Neural cell (in vitro differentiated cells): Measurements from ENCODE around the gene CYP4F22. TPM values are rescaled to one million over a fixed set of nuclear protein-coding genes. Genes with fewer than 3 reads are reported as not detected.
"Not testable (repeated sequence)": the region's sequence is repeated elsewhere in the genome, so short reads cannot be mapped to it uniquely, and the experiment has no call there.

Experiments
- H2AFZ ChIP-seq: fragments of 200-600, 300-800 bp; sonication (generic), shearing (Covaris generic); 2 replicates; pipeline ENCODE4 v1.6.0; 2014; ENCODE audit warnings: low read depth, mild to moderate bottlenecking, antibody characterized with exemption, low read length, moderate library complexity
- H3F3A ChIP-seq: fragments of 200-600 bp; shearing (Covaris generic); 2 replicates; pipeline ENCODE4 v1.6.1; 2016; ENCODE audit warnings: mild to moderate bottlenecking, moderate library complexity, mixed read lengths, antibody characterized with exemption, low read length; ENCODE audit not compliant: insufficient read depth, poor library complexity, severe bottlenecking
- H3K27ac ChIP-seq: fragments of 200-600, 300-800 bp; sonication (generic), shearing (Covaris generic); 2 replicates; pipeline ENCODE4 v1.5.1; 2014; ENCODE audit warnings: mild to moderate bottlenecking, low read length, moderate library complexity
- H3K27me3 ChIP-seq: fragments of 300-800, 200-600 bp; sonication (generic), shearing (Covaris generic); 2 replicates; pipeline ENCODE4 v1.6.0; 2014; ENCODE audit warnings: mild to moderate bottlenecking, low read depth, low read length, moderate library complexity; ENCODE audit not compliant: insufficient read depth
- H3K36me3 ChIP-seq: fragments of 300-800, 200-600 bp; sonication (generic), shearing (Covaris generic); 2 replicates; pipeline ENCODE4 v1.5.1; 2014; ENCODE audit warnings: mild to moderate bottlenecking, antibody characterized with exemption, low read length, moderate library complexity; ENCODE audit not compliant: insufficient read depth
- H3K4me2 ChIP-seq: fragments of 300-800, 200-600 bp; sonication (generic), shearing (Covaris generic); 2 replicates; pipeline ENCODE4 v1.6.0; 2014; ENCODE audit warnings: mild to moderate bottlenecking, low read length
- H3K4me3 ChIP-seq: fragments of 300-800, 200-600 bp; sonication (generic), shearing (Covaris generic); 2 replicates; pipeline ENCODE4 v1.5.1; 2014; ENCODE audit warnings: mild to moderate bottlenecking, low read length, moderate library complexity
- H3K79me2 ChIP-seq: fragments of 200-600 bp; shearing (Covaris generic); replicated peaks from 2 replicates; pipeline ENCODE4 v1.6.0; 2014; ENCODE audit warnings: mild to moderate bottlenecking, low read length, moderate library complexity; ENCODE audit not compliant: insufficient read depth
- H3K9ac ChIP-seq: fragments of 300-800, 200-600 bp; sonication (generic), shearing (Covaris generic); 2 replicates; pipeline ENCODE4 v1.6.1; 2016; ENCODE audit warnings: mild to moderate bottlenecking, low read length, mixed read lengths
- H3K9me2 ChIP-seq: fragments of 200-600 bp; shearing (Covaris generic); 2 replicates; pipeline ENCODE4 v1.6.1; 2016; ENCODE audit warnings: mild to moderate bottlenecking, low read length, mixed read lengths; ENCODE audit not compliant: insufficient read depth
- H3K9me3 ChIP-seq: fragments of 200-600, 300-800 bp; sonication (generic), shearing (Covaris generic); 2 replicates; pipeline ENCODE4 v1.6.1; 2016; ENCODE audit warnings: mild to moderate bottlenecking, mixed run types, low read length, moderate library complexity, mixed read lengths
- H4K20me1 ChIP-seq: fragments of 200-600 bp; shearing (Covaris generic); 2 replicates; pipeline ENCODE4 v1.6.1; 2016; ENCODE audit warnings: mild to moderate bottlenecking, mixed run types; ENCODE audit not compliant: insufficient read depth
- EP300 ChIP-seq: fragments of 450-650 bp; conservative IDR thresholded peaks from 2 replicates; pipeline ENCODE4 v1.6.1; 2014; ENCODE audit warnings: antibody characterized with exemption, mild to moderate bottlenecking, moderate library complexity; ENCODE audit not compliant: poor library complexity, severe bottlenecking
- EZH2 ChIP-seq: fragments of 200-600, 300-800 bp; shearing (Covaris generic), sonication (generic); IDR thresholded peaks from 2 replicates; pipeline ENCODE4 v1.6.1; 2014; ENCODE audit warnings: antibody characterized with exemption, low read length, borderline replicate concordance, mild to moderate bottlenecking; ENCODE audit not compliant: insufficient read depth, poor library complexity, severe bottlenecking
- MXI1 ChIP-seq: fragments of 450-650 bp; conservative IDR thresholded peaks from 2 replicates; pipeline ENCODE4 v1.6.1; 2014; ENCODE audit warnings: antibody characterized with exemption, mild to moderate bottlenecking; ENCODE audit not compliant: poor library complexity, severe bottlenecking
- POLR2AphosphoS5 ChIP-seq: IDR thresholded peaks from 2 replicates; pipeline ENCODE4 v1.6.1; 2012
- RAD21 ChIP-seq: fragments of 450-650 bp; conservative IDR thresholded peaks from 2 replicates; pipeline ENCODE4 v1.6.1; 2014; ENCODE audit warnings: antibody characterized with exemption, mild to moderate bottlenecking, moderate library complexity
- SMC3 ChIP-seq: fragments of 450-650 bp; conservative IDR thresholded peaks from 2 replicates; pipeline ENCODE4 v1.6.1; 2014; ENCODE audit warnings: antibody characterized with exemption, mild to moderate bottlenecking, moderate library complexity; ENCODE audit not compliant: poor library complexity
- TAF1 ChIP-seq: IDR thresholded peaks from 2 replicates; pipeline ENCODE4 v1.6.1; 2012; ENCODE audit warnings: low read depth
- polyA plus RNA-seq: library from polyadenylated mRNA; depleted of rRNA; stranded (reverse); fragments of >200 nt; gene quantifications from 2 replicates; pipeline ENCODE4 v1.2.3, GENCODE V29; 2014
- TF ChIP-seq, protein P1 (sequence below): fragments of 450-650 bp; IDR thresholded peaks from 2 replicates; pipeline ENCODE4 v1.5.1; 2014; ENCODE audit warnings: antibody characterized with exemption, mild to moderate bottlenecking, moderate library complexity; ENCODE audit not compliant: poor library complexity, severe bottlenecking
- TF ChIP-seq, protein P2 (sequence below): IDR thresholded peaks from 2 replicates; pipeline ENCODE4 v1.6.1; 2012; ENCODE audit warnings: borderline replicate concordance

Gene CYP4F22
- polyA plus RNA-seq, 1 donor from 2014 or later: not detected

DNA sequence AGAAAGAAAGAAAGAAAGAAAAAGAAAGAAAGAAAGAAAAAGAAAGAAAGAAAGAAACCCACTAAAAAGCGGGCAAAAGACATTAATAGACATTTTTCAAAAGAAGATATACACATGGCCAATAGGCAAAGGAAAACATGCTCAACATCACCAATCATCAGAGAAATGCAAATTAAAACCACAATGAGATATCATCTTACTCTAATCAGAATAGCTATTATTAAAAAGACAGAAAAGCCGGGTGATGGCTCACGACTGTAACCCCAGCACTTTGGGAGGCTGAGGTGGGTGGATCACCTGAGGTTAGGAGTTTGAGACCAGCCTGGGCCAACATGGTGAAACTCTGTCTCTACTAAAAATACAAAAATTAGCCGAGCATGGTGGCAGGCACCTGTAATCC, 34.5 kb upstream of the CYP4F22 start:
- not testable (repeated sequence) for H3K4me3 ChIP-seq, H3K9me3 ChIP-seq, H3K4me2 ChIP-seq, H2AFZ ChIP-seq, H3K9me2 ChIP-seq, H4K20me1 ChIP-seq, H3K79me2 ChIP-seq, H3F3A ChIP-seq, H3K36me3 ChIP-seq, H3K9ac ChIP-seq, H3K27ac ChIP-seq
- H3K27me3 ChIP-seq: peaks cover 13% of the 10 kb centered on the region

DNA sequence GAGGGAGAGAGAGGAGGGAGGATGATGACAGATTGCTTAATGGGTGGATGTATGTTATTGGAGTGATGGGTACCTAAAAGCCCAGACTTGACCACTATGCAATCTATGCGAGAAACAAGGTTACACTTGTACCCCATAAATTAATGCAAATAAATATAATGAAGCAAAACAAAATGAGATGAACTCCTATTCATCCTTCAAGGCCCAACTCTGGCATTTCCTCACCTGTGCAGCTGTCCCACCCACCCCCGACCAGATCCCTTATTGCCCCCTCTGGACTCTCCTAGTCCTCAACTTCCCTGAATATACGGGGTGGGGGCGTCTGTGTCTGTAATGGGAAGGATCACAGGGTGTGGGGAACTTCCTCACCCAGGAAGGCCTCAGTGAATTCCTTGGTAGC, 33.2 kb upstream of the CYP4F22 start:
- Histone ChIP-seq H3K36me3 (no peaks in the 10 kb centered on the region), H3F3A (no peaks in the 10 kb centered on the region), H3K9me3 (no peaks in the 10 kb centered on the region), H2AFZ (no peak overlapping the region), H3K4me2 (no peak overlapping the region), H4K20me1 (no peaks in the 10 kb centered on the region), H3K79me2 (no peaks in the 10 kb centered on the region), H3K9ac (no peak overlapping the region), H3K27ac (no peak overlapping the region), H3K4me3 (no peak overlapping the region), H3K27me3 (peaks cover under 1% of the 10 kb centered on the region), H3K9me2 (no peaks in the 10 kb centered on the region)
- TF ChIP-seq SMC3 (no peak), MXI1 (no peak), TAF1 (no peak), EZH2 (no peak), EP300 (no peak), RAD21 (no peak), POLR2AphosphoS5 (no peak)
- TF ChIP-seq, protein P1, sequence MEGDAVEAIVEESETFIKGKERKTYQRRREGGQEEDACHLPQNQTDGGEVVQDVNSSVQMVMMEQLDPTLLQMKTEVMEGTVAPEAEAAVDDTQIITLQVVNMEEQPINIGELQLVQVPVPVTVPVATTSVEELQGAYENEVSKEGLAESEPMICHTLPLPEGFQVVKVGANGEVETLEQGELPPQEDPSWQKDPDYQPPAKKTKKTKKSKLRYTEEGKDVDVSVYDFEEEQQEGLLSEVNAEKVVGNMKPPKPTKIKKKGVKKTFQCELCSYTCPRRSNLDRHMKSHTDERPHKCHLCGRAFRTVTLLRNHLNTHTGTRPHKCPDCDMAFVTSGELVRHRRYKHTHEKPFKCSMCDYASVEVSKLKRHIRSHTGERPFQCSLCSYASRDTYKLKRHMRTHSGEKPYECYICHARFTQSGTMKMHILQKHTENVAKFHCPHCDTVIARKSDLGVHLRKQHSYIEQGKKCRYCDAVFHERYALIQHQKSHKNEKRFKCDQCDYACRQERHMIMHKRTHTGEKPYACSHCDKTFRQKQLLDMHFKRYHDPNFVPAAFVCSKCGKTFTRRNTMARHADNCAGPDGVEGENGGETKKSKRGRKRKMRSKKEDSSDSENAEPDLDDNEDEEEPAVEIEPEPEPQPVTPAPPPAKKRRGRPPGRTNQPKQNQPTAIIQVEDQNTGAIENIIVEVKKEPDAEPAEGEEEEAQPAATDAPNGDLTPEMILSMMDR: no peak
- TF ChIP-seq, protein P2, sequence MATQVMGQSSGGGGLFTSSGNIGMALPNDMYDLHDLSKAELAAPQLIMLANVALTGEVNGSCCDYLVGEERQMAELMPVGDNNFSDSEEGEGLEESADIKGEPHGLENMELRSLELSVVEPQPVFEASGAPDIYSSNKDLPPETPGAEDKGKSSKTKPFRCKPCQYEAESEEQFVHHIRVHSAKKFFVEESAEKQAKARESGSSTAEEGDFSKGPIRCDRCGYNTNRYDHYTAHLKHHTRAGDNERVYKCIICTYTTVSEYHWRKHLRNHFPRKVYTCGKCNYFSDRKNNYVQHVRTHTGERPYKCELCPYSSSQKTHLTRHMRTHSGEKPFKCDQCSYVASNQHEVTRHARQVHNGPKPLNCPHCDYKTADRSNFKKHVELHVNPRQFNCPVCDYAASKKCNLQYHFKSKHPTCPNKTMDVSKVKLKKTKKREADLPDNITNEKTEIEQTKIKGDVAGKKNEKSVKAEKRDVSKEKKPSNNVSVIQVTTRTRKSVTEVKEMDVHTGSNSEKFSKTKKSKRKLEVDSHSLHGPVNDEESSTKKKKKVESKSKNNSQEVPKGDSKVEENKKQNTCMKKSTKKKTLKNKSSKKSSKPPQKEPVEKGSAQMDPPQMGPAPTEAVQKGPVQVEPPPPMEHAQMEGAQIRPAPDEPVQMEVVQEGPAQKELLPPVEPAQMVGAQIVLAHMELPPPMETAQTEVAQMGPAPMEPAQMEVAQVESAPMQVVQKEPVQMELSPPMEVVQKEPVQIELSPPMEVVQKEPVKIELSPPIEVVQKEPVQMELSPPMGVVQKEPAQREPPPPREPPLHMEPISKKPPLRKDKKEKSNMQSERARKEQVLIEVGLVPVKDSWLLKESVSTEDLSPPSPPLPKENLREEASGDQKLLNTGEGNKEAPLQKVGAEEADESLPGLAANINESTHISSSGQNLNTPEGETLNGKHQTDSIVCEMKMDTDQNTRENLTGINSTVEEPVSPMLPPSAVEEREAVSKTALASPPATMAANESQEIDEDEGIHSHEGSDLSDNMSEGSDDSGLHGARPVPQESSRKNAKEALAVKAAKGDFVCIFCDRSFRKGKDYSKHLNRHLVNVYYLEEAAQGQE: no peak

DNA sequence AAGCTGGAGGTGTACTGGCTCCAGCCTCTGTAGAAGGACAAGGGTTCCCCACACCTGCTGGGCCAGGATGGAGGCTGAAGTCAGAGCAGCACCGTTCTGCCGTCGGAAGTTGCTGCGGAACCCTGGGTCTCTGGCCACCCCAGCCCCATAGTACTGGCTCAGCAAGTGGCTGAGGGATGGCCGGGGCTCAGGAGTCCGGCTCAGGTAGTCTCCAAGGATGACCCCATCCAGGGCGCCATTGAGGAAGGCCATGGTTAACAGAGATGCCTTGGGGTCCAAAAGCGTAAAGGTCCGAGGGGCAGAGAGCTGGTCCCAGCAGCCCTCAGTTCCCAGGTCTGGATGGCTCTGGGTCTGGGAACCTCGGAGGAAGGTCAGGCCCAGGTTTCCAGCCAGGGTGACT, 32.7 kb upstream of the CYP4F22 start:
- Histone ChIP-seq H3K9me3 (no peaks in the 10 kb centered on the region), H4K20me1 (no peaks in the 10 kb centered on the region), H3K27me3 (no peaks in the 10 kb centered on the region), H2AFZ (no peak overlapping the region), H3K9ac (no peak overlapping the region), H3K4me3 (no peak overlapping the region), H3K9me2 (no peaks in the 10 kb centered on the region), H3K36me3 (no peaks in the 10 kb centered on the region), H3K79me2 (no peaks in the 10 kb centered on the region), H3K27ac (no peak overlapping the region), H3K4me2 (no peak overlapping the region), H3F3A (no peaks in the 10 kb centered on the region)
- TF ChIP-seq, protein P2: no peak
- TF ChIP-seq MXI1 (no peak), TAF1 (no peak), EZH2 (no peak), RAD21 (no peak), SMC3 (no peak), POLR2AphosphoS5 (no peak), EP300 (no peak)
- TF ChIP-seq, protein P1: no peak
